Right hindlimb (tissue), 1 donor: ENCODE data around the gene TANGO2.

Experiments
- DNase-seq: peaks from one replicate; pipeline ENCODE4 v3.0.0-alpha.2; 2018

TANGO2 gene

DNA sequence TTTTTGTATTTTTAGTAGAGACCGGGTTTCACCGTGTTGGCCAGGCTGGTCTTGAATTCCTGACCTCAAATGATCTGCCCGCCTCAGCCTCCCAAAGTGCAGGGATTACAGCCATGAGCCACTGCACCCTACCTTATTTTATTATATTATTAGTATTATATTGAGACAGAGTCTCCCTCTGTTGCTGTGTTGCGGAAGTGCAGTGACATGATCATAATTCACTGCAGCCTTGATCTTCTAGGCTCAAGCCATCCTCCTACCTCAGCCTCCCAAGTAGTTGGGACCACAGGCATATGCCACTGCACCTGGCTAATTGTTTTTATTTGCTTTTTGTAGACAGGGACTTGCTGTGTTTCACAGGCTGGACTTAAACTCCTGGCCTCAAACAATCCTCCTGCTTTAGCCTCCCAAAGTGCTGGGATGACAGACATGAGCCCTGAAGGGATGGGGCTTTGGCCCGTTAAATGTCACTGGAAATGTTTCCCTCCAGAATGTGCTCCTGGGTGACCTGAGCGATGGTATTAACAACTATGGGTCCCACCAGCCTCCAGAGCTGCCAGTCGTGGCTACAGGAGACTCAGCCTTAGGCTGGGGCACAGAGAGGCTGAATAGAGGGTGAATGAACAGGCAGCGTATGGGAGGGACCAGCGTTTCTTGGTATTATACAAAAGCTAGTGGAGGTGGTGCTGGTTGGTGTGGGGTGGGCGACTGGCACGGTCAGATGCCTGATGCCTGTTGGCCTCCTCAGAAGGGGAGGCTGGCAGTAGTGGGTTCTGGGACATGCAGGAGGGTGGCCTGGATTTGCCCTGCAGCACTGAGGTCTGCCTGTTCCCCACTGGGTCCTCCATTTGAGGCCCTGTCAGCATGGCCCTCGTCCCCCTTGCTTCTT lies 7.3 kb downstream of the TANGO2 start:
- no peak for DNase-seq

DNA sequence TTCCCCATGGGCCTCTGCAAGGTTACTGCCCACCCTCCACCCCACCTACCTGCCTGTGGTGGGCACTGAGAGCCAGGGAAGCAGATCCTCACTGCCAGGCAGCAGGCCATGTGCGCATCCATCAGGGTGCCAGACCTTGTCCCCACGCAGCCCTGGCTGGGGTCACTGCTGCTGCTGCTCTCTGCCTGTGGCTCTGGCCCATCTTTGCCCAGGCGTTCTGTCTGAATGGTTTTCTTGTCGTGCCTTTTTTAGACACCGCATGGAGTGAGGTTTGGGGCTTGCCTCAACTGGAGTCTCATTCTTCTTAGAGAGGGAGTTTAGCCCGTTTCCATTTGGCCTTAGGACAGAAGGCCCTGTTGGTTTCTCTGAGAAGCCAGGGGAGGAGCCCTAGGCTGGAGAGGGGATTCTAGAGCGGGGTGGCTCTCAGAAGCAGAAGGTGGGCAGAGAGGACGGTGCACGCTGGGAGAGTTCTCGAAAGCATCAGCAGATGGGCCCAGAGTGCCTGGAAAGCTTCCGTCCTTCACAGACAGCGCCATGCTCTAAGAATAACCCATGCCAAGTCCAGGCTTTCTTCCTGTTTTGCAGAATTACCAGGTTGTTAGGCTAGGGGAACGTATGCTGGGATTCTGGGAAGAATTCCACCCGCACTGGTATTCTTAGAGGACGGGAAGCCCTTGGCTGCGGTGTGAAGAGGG lies 8.1 kb downstream of the TANGO2 start:
- no peak for DNase-seq

DNA sequence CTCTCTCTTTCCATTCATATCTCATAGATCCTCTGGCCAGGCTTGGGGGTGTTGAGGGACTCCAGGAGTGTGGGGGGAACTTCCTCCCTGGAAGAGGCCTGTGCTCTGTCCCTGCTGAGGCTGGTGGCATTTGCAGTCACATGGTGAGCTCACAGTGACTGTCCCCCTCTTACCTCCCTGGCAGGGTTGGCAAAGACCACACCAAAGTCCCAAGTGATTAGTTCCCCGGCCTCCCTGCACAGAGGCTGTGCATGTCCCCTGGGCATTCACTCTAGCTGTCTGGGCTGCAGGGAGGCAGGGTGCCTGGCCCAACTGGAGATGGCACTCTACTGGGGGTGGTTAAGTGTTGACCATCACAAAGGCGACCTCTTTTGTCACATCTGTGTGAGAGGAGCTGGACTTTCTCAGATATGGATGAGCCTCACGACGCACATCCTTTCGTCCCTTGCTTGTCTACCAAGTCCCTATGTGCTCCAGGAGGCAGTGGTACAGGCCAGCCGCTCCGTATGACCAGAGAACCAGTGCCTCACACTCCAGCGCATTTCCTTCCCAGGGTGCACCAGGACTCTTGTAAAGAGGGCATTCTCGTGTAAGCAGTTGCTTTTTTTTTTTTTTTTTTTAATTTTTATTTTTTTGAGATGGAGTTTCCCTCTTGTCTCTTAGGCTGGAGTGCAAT lies 8.8 kb downstream of the TANGO2 start:
- DNase-seq: no peak

DNA sequence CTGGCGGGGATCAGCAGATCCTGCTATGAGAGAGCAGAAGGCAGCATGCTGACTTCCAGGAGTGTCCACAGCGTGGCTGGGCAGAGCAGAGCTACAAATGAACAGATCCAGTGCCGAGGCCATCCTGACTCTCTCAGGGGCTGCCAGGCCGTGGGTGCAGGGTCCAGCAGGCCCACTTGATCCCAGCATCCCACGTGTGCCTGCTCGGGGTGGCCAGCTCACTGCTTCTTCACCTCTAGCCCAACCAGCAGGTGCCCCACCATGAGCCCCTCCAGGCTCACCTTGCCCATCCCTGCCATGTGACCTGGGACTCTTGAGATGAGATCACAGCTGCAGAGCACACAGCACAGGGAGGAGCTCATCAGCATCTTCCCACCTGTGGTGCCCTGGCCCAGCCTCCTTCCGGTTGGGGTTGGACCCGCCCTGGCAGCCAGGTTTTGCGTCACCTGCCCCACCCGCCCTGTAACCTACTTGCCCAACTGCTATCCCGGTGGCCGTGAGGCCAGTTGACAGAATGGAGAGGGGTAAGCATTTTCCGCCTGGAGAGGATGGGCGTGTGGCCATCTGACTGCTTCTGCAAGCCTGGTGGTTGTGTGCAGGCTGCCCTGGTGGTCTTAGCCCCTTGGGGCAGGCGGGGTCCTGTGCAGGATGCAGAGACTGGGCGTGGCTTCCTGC lies 11.0 kb downstream of the TANGO2 start:
- DNase-seq: no peak

DNA sequence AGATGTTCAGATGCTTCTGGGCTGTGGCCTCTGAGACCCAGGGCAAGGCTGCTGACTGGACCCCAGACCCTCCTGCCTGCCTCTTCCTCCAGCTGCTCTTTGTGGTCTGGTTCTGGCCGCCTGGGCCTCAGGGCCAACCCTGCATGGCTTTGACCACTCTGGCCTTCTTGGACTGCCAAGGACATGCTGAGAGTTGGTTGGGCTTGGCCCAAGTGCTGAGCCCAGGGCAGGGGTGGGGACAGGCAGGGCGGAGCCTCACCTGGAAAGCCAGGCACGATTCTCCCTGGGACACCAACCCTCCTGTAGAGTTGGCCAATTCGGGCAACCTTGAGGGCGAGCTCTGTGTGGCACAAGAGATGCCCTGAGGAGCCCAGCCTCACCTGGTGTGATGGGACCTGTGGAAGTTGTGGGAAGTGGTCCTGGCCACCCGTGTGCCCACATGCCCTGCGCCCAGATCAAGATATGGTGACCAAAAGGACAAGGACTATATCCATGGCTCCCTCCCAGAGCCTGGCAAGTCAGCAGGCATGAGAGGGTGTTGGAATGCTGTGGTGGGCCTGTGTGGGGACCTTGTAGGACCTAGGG lies 11.6 kb downstream of the TANGO2 start:
- DNase-seq: no peak

DNA sequence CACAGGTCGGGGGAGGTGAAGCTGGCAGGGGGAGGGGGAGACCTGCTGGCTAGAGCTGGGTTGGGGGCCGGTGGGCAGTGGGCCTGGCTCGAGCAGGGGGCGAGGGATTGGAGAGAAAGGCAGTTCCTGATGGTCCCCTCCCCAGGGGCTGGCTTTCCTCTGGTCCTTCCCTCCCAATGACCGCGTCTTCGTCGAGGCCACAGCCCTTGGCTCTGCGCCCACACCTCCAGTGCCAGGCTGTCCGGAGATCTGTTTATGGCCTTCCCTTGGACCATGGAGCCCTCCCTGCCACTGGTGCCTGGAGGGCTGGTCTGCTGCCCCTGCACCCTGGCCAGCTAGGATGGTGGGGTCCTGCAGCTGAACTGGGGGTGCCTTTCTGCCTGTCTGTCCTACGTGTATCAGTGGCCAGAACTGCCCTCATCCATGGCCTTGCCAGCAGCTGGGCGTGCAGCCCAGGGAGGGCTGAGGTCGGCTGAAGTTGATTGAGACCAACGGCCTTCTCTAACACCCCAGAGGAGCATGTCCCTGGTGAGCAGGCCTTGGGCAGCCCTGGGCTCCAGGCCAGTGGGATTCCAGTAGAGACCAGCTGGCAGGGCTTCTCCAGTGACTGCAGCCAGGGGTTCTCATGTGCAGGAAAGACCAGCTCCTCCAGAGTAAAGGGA lies 12.3 kb downstream of the TANGO2 start:
- DNase-seq: no peak

DNA sequence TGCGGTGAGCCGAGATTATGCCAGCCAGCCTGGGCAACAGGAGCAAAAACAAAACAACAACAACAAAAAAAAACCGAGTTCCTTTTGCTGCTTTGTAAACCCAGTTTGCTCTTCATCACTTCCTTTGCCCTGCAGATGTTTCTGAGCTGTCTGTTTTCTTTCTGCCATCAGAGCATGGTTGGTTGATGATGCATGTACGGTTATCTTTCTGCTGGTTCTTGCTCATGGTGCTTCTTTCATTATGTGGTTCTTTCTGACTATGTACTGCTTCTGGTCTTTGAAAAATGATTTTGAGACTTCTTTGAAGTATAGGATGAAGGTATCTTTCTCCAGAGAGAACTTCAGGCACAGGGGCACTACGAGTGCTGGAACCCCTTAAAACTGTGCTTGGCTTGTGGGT lies 13.2 kb downstream of the TANGO2 start:
- no peak for DNase-seq

DNA sequence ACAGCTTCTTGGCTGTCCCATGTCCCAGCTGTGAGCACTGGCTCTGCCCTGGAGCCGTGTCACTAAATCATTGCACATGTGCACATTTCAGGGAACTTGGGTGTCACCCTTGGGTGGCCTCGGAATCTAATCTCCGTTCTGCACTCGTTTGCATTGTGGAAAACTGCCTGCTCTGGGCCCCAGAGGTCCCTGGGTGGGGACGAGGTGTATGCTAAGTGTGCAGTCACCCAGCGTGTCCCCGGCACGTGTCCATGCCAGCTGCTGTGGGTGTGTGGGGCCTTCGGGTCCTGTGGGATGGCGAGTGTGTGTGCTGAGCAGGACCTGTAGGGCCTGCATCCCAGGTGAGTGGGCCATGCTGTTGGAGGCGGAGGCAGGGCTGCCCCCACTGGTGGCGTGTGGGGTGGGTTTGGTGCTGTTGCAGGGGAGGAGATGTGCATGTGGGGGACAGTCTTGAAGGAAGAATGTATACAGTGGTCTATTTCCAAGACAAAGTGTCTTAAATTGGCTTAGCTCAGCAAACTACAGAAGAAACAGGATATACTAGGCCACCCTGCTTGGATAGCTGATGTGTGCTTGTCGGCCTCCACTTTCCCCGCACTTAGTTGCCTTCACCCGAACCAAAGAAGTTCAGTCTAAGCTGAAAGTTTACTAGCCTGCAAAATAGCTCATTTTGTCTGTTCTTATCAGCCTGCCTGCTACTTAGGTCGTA lies 14.6 kb downstream of the TANGO2 start:
- DNase-seq: no peak

DNA sequence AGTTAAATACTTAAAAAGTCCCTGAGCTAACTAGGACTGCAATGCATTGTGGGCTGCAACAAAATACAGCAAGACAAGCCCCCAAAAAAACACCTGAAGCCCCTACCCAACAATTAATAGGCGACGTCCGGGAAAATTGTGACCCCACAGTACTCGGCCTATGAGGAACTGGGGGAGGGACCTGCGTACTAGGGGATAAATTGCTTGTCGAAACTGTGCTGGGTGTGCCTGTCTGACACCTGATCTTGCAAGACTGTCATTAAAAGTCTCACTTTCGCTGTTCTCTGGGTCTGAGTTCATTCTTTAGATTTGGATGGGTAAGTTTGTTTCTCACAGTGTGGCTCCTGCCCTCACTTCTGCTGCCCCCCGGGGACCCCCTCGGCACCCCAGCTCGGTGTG lies 15.2 kb downstream of the TANGO2 start:
- no peak for DNase-seq

DNA sequence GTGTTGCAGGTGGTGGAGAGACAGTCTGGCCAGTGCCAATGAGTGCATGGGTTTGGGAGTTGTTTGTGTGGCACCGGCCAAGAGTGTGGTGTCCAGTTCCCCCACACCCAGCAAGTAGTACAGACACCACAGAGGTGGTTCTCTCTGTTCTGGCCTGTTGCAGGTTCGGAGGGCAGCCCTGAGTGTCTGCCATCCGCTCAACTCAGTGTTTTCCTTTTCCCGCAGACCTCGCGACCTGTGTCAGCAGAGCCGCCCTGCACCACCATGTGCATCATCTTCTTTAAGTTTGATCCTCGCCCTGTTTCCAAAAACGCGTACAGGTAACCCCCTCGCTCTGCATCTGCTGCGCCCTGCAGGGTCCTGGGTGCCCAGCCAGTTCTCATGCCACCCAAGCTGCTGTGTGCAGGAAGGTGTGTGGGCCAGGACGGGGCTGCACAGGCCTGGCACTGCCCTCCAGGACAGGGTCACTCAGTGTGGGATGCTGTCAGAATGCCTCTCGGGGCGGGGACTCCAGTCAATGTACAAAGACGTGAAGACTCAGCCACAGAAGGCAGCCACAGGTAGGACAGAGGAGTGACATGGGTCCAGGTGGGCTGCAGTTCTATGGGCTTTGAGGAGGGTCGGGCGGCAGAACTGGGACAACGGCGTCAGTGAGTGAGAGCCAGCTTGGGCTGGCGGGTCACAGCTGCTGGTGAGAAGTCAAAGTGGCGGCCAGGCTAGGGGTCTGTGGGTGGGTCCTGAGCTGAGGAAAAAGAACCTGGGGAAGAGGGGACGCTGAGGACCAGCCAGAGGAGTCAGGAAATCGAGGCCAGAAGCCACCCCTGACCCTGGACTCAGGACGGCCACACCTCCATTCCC lies 15.9 kb downstream of the TANGO2 start:
- no peak for DNase-seq

DNA sequence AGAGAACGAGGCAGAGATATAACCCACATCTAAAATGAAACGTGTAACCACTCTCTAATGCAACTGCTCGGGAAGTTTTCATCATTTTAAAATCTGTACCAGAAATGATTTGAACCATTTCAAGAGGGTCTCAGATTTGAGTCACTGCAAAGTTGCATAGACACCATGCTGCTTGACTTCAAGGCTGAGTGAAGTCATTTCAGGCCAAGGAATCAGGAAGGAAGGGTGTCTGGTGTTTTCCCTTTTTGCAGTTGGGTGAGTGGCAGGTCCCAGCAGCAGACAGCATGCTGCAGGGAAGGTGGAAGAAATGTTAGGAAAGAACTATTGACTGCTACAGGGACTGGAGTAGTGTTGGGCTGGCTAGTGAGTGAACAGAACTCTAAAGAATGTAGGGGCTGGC lies 16.5 kb downstream of the TANGO2 start:
- DNase-seq: no peak

DNA sequence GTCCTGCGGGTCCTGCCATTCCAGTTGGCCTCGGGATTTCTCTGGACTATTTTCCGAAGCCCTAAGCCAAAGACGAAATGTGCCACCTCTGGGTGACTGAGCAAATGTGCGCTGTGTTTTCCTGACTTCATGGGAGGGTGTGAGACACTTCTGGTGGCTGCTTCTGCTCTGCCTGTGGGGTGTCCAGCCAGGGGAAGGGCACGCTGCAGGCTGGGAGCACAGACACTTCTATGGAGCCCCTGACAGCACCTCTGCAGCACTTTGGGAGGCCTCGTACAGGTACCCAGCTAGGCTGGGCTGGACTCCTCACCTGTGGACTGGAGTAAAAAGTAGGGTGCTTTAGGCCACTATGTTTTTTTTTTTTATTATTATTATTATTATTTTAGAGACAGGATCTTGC lies 17.7 kb downstream of the TANGO2 start:
- no peak for DNase-seq

DNA sequence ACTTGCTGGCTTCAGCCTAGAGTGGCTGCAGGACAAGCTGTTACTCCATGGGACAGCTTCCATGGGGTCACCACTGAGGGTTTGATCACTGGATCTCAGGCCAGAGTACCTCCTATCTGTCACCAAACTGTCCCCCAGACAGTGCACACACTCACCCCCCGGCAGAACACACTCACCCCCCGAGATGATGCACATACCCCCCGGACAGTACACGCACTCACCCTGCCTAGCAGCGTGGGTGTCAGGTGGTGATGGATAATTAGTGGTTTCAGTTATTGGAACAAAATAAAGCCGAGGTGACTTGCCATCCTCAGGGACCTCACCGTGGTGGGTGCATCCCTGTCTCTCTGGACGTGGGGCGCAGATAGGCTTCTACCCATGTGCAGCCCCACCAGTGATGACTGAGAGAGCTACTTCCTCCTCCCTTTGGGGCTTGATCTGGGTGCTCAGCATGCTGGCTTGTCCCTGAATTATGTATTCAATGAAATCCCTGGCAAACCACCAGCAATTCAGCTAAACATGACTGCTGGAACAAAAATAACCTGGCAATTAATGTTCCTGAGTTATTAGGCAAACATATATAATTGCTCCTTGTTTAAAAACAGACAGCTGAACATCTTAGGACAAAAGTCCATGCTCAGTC lies 18.9 kb downstream of the TANGO2 start:
- no peak for DNase-seq

DNA sequence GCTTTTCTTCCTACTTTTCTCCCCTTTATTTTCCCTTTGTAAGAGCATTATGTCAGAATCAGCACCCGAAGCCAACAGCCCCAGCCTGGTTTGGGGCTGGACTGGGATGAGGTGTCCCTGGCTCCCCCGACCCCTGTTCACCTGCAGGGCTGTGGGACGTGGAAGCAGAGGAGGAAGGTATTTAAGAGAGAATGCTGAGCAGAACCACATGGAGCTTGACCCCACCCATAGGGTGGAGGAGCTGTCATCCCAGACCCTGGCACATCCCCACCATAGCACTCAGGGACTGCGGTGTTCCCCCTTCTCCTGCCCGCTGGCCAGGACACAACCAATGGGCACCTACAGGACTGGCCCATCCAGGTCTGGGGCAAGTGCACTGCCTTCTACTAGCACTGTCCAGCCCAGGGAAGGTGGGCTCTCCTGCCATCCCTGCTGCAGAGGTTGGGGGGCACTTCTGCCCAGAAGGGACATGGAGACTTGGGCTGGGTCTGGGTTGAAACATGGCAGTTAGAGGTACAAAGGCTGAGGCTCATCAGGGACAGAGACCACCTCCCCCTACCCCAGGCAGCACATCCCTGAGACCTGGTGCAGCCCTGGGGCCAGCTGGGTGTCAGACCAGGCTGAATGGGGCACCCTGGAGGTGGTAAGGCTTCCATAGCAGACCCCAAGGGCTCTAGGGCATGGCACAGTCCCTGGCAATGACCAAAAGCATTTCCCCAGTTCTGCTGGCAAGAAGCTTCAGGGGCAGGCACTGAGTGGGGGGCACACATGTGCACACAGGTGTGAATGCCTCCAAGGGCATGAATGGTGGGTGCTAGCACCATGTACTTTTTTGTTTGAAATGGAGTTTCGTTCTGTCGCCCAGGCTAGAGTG lies 19.7 kb downstream of the TANGO2 start:
- no peak for DNase-seq

DNA sequence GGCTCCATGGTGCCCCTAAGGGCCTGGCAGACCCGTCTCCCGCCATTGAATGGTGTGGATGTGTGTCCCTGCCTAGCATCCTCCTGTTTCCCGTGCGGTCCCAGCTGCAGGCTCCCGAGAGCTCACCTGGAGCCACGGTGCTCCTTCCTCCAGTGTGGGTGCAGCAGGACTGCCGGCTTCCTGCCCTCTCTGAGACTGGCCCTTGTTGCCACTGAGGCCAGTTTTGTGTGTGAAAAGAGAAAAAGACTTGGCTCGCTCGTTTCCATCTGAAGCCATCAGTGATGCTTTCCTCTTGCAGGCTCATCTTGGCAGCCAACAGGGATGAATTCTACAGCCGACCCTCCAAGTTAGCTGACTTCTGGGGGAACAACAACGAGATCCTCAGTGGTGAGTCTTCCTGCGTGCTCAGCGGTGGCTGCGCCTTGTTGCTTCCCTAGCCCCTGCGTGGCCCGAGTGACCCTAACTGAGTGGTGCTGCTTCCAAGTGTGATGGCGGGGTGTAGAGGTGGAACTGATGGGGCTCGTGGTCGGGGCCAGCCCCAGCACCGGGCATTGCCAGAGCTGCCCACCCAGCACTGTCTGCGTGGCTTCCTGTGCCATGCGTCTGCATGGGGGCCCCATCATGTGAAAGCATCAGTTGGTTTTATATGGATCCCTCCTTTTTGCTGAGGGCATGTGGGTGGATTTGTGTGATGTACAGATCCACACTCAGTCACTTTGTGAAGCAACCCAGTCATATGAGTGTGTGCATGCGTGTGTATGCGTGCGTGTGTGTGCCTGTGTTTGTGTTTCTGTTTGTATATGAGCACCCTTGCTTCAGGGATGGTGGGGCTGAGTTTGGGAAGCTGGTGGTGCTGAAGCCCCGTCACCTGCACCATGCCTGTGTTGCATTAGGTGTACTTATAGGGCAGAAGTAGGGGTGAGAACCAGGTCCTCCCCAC lies 22.4 kb downstream of the TANGO2 start:
- no peak for DNase-seq

DNA sequence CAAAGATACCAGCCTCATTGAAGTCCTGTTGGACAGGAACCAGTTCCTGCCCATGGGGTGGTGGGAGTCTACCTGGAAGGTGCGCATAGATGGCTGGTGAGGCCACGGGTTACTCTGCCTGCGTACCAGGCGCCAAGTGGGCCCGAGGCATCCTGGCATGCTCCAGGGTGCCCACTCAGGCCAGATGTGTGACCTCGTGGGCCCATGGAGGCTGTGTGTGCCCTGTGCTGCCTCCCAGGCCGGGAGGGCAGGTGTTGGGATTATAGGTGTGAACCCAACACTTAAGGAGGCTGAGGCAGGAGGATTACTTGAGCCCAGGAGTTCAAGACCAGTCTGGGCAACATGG lies 23.1 kb downstream of the TANGO2 start:
- DNase-seq: no peak

DNA sequence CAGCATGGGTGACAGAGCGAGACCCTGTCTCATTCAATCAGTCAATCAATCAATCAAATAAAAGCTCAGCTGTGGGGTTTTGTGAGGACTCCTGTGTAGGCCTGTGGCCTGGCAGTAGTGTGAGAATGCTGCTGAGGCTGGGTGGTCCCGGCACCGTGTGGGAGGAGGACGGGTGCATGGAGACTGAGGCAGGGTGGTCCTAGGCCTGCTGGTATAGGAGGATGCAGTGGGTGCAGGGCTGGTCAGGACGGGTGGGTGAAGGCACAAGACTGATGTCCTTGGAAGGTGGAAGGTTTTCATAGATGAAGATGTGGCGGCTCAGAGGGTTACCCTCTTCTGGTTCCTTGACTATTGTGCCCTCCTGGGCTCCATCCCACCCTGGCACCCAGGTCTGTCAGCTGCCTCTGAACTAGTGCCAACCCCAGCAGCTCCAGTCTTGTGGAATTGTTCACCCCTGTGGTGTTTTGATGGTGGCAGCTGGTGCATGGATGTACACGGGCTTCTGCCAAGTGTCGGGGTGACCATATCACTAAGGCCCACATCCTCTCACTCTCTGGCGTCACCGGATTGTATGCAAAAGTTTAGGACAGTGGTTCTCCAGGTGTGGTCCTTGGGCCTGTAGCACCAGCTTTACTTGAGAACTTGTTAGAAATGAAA lies 23.7 kb downstream of the TANGO2 start:
- DNase-seq: no peak
